ENCODE data around the gene PP2D1. TPM values are rescaled to one million over a fixed set of nuclear protein-coding genes. Genes with fewer than 3 reads are reported as not detected.
"Not testable (repeated sequence)": the region's sequence is repeated elsewhere in the genome, so short reads cannot be mapped to it uniquely, and the experiment has no call there.

The PP2D1 gene
- total RNA-seq, 1 donor from 2014 or later = not detected

GRCh38 chr3:19970327-19970726 lies 41.7 kb downstream of the PP2D1 start:
- Histone ChIP-seq H3K4me3 (no peak overlapping the region), H3K36me3 (peaks cover 9 to 16% of the 10 kb centered on the region in 2 donors), H3K27ac (no peak overlapping the region), H3K27me3 (no peaks in the 10 kb centered on the region), H3K4me1 (no peaks in the 10 kb centered on the region), H3K9me3 (no peaks in the 10 kb centered on the region)
- DNase-seq (ENCODE audit: low spot score in 2 of 2) = no peak
- intact Hi-C loops (cut with DNase I) = no loop called here
- no peak for TF ChIP-seq CTCF (IDR thresholded peaks at IDR 0.05)

DNA sequence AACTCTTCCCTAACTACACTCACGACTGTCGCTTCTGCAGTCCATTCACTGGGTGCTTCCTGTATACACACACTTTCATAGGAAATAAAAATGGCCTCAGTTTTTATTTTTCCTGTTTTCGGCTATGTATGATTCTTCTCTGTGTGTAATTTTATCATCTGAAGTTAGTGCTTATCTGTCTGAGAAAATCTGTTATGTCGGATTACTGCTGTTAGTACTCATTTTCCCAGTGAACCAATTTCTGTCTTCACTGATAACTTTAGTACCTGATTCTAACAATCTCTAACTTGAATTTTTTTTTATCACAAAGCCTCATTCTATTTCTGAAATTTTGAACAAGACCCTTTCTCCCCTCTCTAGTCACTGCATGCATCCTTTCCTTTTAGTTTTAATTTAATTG lies 44.3 kb downstream of the PP2D1 start:
- TF ChIP-seq CTCF (IDR thresholded peaks at IDR 0.05) = no peak
- no peaks in the 10 kb centered on the region for H3K4me1 ChIP-seq
- no peaks in the 10 kb centered on the region for H3K9me3 ChIP-seq

GRCh38 chr3:19967208-19967607 lies 44.9 kb downstream of the PP2D1 start:
- Histone ChIP-seq H3K27ac (no peak overlapping the region), H3K9me3 (no peaks in the 10 kb centered on the region), H3K4me3 (no peak overlapping the region), H3K4me1 (no peaks in the 10 kb centered on the region), H3K36me3 (peaks cover 0 to 3% of the 10 kb centered on the region in 2 donors), H3K27me3 (no peaks in the 10 kb centered on the region)
- DNase-seq (ENCODE audit: low spot score in 2 of 2) = no peak
- TF ChIP-seq CTCF (IDR thresholded peaks at IDR 0.05) = no peak
- intact Hi-C loops (cut with DNase I) = no loop called here

More for the DNA sequence above, 44.3 kb downstream of the PP2D1 start:
- Histone ChIP-seq H3K36me3 (peaks cover 0 to 3% of the 10 kb centered on the region in 2 donors), H3K27me3 (no peaks in the 10 kb centered on the region), H3K27ac (no peak overlapping the region), H3K4me3 (no peak overlapping the region)
- intact Hi-C loops (cut with DNase I) = no loop called here
- DNase-seq (ENCODE audit: low spot score in 2 of 2) = no peak

- H3K36me3 ChIP-seq = peaks cover under 1 to 2% of the 10 kb centered on the region in 2 donors
- H3K4me3 ChIP-seq = no peak overlapping the region
- no peaks in the 10 kb centered on the region for H3K9me3 ChIP-seq
- no peaks in the 10 kb centered on the region for H3K4me1 ChIP-seq
- no peak for TF ChIP-seq CTCF (IDR thresholded peaks at IDR 0.05)
- intact Hi-C loops (cut with DNase I) = no loop called here
- no peaks in the 10 kb centered on the region for H3K27me3 ChIP-seq
- DNase-seq (ENCODE audit: low spot score in 2 of 2) = no peak
- no peak overlapping the region for H3K27ac ChIP-seq
These were observed 50.1 kb downstream of the PP2D1 start for GRCh38 chr3:19961960-19962359.

DNA sequence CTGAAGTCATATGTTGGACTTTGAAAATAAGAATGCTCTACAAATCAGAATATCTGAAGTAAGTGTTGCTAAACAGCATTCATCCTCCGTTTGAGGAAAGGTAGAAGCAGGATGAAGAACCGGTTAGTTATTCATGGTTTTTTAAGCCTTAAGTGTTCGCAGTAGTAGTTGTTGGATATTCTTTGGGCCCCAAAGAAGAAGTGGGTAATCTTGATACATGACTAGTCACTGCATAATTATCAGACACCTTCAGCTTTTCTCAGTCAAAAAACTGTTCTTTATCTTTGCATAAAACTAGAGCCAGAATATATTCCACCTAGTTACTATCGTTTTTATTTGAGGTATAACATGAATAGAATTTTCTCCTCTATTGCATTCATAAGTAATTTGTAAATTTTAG lies 51.4 kb downstream of the PP2D1 start:
- H3K27me3 ChIP-seq = no peaks in the 10 kb centered on the region
- DNase-seq (ENCODE audit: low spot score in 2 of 2) = no peak
- H3K27ac ChIP-seq = no peak overlapping the region
- TF ChIP-seq CTCF (IDR thresholded peaks at IDR 0.05) = no peak
- intact Hi-C loops (cut with DNase I) = no loop called here
- no peak overlapping the region for H3K4me3 ChIP-seq
- H3K4me1 ChIP-seq = no peaks in the 10 kb centered on the region
- H3K36me3 ChIP-seq = peaks cover 10% of the 10 kb centered on the region in 2 donors
- no peaks in the 10 kb centered on the region for H3K9me3 ChIP-seq

DNA sequence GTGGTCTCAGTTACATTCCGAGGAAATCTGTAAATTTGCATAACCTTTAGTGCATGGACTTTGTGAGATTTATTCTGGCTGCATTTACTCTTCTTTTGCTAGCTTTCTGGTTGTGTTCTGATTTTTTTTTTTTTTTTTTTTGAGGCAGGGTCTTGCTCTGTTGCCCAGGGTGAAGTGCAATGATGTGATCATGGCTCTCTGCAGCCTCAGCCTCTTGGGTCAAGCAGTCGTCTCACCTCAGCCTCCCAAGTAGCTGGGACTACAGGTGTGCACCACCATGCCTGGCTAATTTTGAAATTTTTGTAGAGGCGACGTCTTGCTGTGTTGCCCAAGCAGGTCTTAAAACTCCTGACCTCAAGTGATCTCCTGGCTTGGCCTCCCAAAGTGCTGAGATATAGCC lies 52.6 kb downstream of the PP2D1 start:
- peaks cover 16% of the 10 kb centered on the region in 2 donors for H3K36me3 ChIP-seq
- no peak for TF ChIP-seq CTCF (IDR thresholded peaks at IDR 0.05)
- intact Hi-C loops (cut with DNase I) = loop anchor here (5.0 kb wide), 1 partner anchor 223 kb away; no protein-coding TSS in a partner anchor

DNA sequence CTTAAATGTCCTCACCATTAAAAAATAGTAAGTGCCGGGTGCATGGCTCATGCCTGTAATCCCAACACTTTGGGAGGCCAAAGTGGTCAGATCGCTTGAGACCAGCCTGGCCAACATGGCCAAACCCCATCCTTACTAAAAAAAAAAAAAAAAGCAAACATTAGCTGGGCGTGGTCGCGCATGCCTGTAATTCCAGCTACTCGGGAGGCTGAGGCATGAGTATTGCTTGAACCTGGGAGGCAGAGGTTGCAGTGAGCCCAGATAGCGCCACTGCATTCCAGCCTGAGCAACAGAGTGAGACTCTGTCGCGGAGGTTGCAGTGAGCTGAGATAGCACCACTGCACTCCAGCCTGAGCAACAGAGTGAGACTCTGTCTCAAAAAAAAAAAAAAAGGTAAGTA lies 54.7 kb downstream of the PP2D1 start:
- not testable (repeated sequence) for H3K27me3 ChIP-seq; DNase-seq (ENCODE audit: low spot score in 2 of 2); H3K27ac ChIP-seq; H3K4me1 ChIP-seq; H3K9me3 ChIP-seq; H3K4me3 ChIP-seq
- intact Hi-C loops (cut with DNase I) = loop anchor here (5.0 kb wide), 1 partner anchor 225 kb away; no protein-coding TSS in a partner anchor
- peaks cover 16 to 27% of the 10 kb centered on the region in 2 donors for H3K36me3 ChIP-seq

More for the DNA sequence above, 52.6 kb downstream of the PP2D1 start:
- H3K4me3 ChIP-seq = no peak overlapping the region
- H3K27ac ChIP-seq = no peak overlapping the region
- DNase-seq (ENCODE audit: low spot score in 2 of 2) = no peak
- no peaks in the 10 kb centered on the region for H3K27me3 ChIP-seq
- peaks cover 0 to 3% of the 10 kb centered on the region in 2 donors for H3K4me1 ChIP-seq
- no peaks in the 10 kb centered on the region for H3K9me3 ChIP-seq

All from ascending aorta (tissue), 2 donors.